Liver (tissue), 9 donors: Measurements from ENCODE around the gene SEPTIN2. TPM values are rescaled to one million over a fixed set of nuclear protein-coding genes. Genes with fewer than 3 reads are reported as not detected.

Source experiments
- DNase-seq: peaks from one replicate; pipeline ENCODE4 v3.0.0-alpha.2; 2017; ENCODE audit warnings: low spot score
- H3K27ac ChIP-seq, 2 donors: one replicate each; pipeline ENCODE4 v1.7.0; 2013; ENCODE audit warnings: inconsistent platforms in 2 of 2, low read length in 2 of 2, control low read depth in 1 of 2, low read depth in 1 of 2, mild to moderate bottlenecking in 1 of 2
- H3K27me3 ChIP-seq, 4 donors: one replicate each; pipeline versions ENCODE4 v1.6.1 to v1.7.0; 2013; ENCODE audit warnings: low read length in 3 of 4, inconsistent platforms in 1 of 4, mild to moderate bottlenecking in 1 of 4, moderate library complexity in 1 of 4; ENCODE audit not compliant: control insufficient read depth in 4 of 4, insufficient read depth in 4 of 4
- H3K36me3 ChIP-seq, 4 donors: one replicate each; pipeline versions ENCODE4 v1.6.1 to v1.7.0; 2013; ENCODE audit warnings: low read length in 3 of 4, mild to moderate bottlenecking in 3 of 4, low read depth in 1 of 4, moderate library complexity in 1 of 4; ENCODE audit not compliant: control insufficient read depth in 4 of 4, insufficient read depth in 3 of 4
- H3K4me1 ChIP-seq, 4 donors: one replicate each; pipeline versions ENCODE4 v1.6.1 to v1.7.0; 2013; ENCODE audit warnings: low read length in 3 of 4, mild to moderate bottlenecking in 3 of 4, moderate library complexity in 1 of 4; ENCODE audit not compliant: control insufficient read depth in 4 of 4, insufficient read depth in 4 of 4
- H3K4me3 ChIP-seq, 3 donors: one replicate each; pipeline versions ENCODE4 v1.6.1 to v1.7.0; 2013; ENCODE audit warnings: low read length in 3 of 3, control low read depth in 1 of 3, low read depth in 1 of 3, mild to moderate bottlenecking in 1 of 3
- H3K9ac ChIP-seq, 2 donors: one replicate each; pipeline ENCODE4 v1.7.0; 2013; ENCODE audit warnings: low read length in 2 of 2, mild to moderate bottlenecking in 2 of 2, moderate library complexity in 2 of 2, control low read depth in 1 of 2, low read depth in 1 of 2
- H3K9me3 ChIP-seq, 4 donors: one replicate each; pipeline versions ENCODE4 v1.6.1 to v1.7.0; 2013; ENCODE audit warnings: low read length in 3 of 4; ENCODE audit not compliant: control insufficient read depth in 4 of 4
- ATF3 ChIP-seq: IDR thresholded peaks from 2 replicates; pipeline ENCODE4 v1.6.1; 2016; ENCODE audit warnings: antibody characterized with exemption
- CTCF ChIP-seq: fragments of 150-350 bp; IDR thresholded peaks from 2 replicates; pipeline ENCODE4 v1.5.1; 2017; ENCODE audit warnings: improper control_type of control experiment, low read depth, low read length; ENCODE audit not compliant: missing input control
- EGR1 ChIP-seq, 2 donors: IDR thresholded peaks; 2 replicates each; pipeline ENCODE4 v1.6.1; 2016 to 2018; ENCODE audit warnings: antibody characterized with exemption in 2 of 2, low read depth in 2 of 2
- FOXA1 ChIP-seq: IDR thresholded peaks from 2 replicates; pipeline ENCODE4 v1.6.1; 2016; ENCODE audit warnings: antibody characterized with exemption
- FOXA2 ChIP-seq: IDR thresholded peaks from 2 replicates; pipeline ENCODE4 v1.6.1; 2016; ENCODE audit warnings: antibody characterized with exemption
- GABPA ChIP-seq, 2 donors: IDR thresholded peaks in 1 of 2; conservative IDR thresholded peaks in 1 of 2; 2 replicates each; pipeline ENCODE4 v1.6.1; 2016; ENCODE audit warnings: antibody characterized with exemption in 2 of 2, mild to moderate bottlenecking in 1 of 2, moderate library complexity in 1 of 2
- HNF4A ChIP-seq, 2 donors: conservative IDR thresholded peaks; 2 replicates each; pipeline ENCODE4 v1.6.1; 2016; ENCODE audit warnings: antibody characterized with exemption in 2 of 2, mild to moderate bottlenecking in 2 of 2
- HNF4G ChIP-seq: IDR thresholded peaks from 2 replicates; pipeline ENCODE4 v1.6.1; 2016; ENCODE audit warnings: antibody characterized with exemption
- JUND ChIP-seq, 2 donors: IDR thresholded peaks; 2 replicates each; pipeline ENCODE4 v1.6.1; 2016; ENCODE audit warnings: antibody characterized with exemption in 2 of 2
- MAX ChIP-seq: IDR thresholded peaks from 2 replicates; pipeline ENCODE4 v1.6.1; 2016; ENCODE audit warnings: antibody characterized with exemption
- NR2F2 ChIP-seq: IDR thresholded peaks from 2 replicates; pipeline ENCODE4 v1.6.1; 2016; ENCODE audit warnings: antibody characterized with exemption
- RAD21 ChIP-seq, 2 donors: IDR thresholded peaks; 2 replicates each; pipeline ENCODE4 v1.6.1; 2016; ENCODE audit warnings: antibody characterized with exemption in 2 of 2, mild to moderate bottlenecking in 2 of 2
- REST ChIP-seq: IDR thresholded peaks from 2 replicates; pipeline ENCODE4 v1.6.1; 2016; ENCODE audit warnings: antibody characterized with exemption, mild to moderate bottlenecking
- RXRA ChIP-seq, 2 donors: IDR thresholded peaks; 2 replicates each; pipeline ENCODE4 v1.6.1; 2017 to 2018; ENCODE audit warnings: antibody characterized with exemption in 2 of 2, mild to moderate bottlenecking in 1 of 2
- SP1 ChIP-seq: IDR thresholded peaks from 2 replicates; pipeline ENCODE4 v1.6.1; 2018; ENCODE audit warnings: antibody characterized with exemption, mild to moderate bottlenecking
- TAF1 ChIP-seq: conservative IDR thresholded peaks from 2 replicates; pipeline ENCODE4 v1.6.1; 2016; ENCODE audit warnings: antibody characterized with exemption, mild to moderate bottlenecking
- YY1 ChIP-seq: IDR thresholded peaks from 2 replicates; pipeline ENCODE4 v1.6.1; 2016; ENCODE audit warnings: antibody characterized with exemption, mild to moderate bottlenecking
- ZBTB33 ChIP-seq: IDR thresholded peaks from 2 replicates; pipeline ENCODE4 v1.6.1; 2016; ENCODE audit warnings: antibody characterized with exemption
- WGBS: extraction: QIAGEN DNeasy Blood & Tissue Kit; methylation state at CpG from one replicate; pipeline ENCODE4 v1.1.7; 2013; 5-methylcytosine and 5-hydroxymethylcytosine counted together
- polyA plus RNA-seq, 2 donors: library from polyadenylated mRNA; stranded (reverse) in 1 of 2; unstranded in 1 of 2; fragments of 200-250 nt in 1 of 2; fragments of >200 nt in 1 of 2; fragmentation: Nextera tagmentation in 1 of 2; extraction: Ambion mirVana in 1 of 2; gene quantifications; one replicate each; pipeline versions ENCODE4 v1.2.1 to v1.2.3, GENCODE V29; 2013 to 2015
- total RNA-seq, 2 donors: library from RNA; depleted of rRNA; stranded (reverse); fragments of >200 nt; gene quantifications; one replicate each; pipeline ENCODE4 v1.2.3, GENCODE V29; 2014
- donor health status: healthy.
- donor health status: healthy.
- donor health status: healthy.
- donor health status: healthy.
- donor health status: healthy.

SEPTIN2 gene
- total and polyA plus RNA-seq, 4 donors = 63.7 to 147 (median 96.9) TPM

- no peak for TF ChIP-seq ATF3
- no peak for TF ChIP-seq FOXA1
- no peak for TF ChIP-seq NR2F2
- no peak for TF ChIP-seq EGR1 (IDR thresholded peaks at IDR 0.05; ENCODE audit: low read depth in 2 of 2)
- TF ChIP-seq HNF4G = no peak
- TF ChIP-seq JUND (IDR thresholded peaks at IDR 0.05) = no peak
Measured at GRCh38 chr2:241376808-241377207, 61.1 kb downstream of the SEPTIN2 start (continued).

GRCh38 chr2:241378816-241379215, 63.1 kb downstream of the SEPTIN2 start:
- peaks cover 5 to 28% (median 17%) of the 10 kb centered on the region in 4 donors for H3K4me1 ChIP-seq
- H3K36me3 ChIP-seq = peaks cover 0 to 11% (median 7%) of the 10 kb centered on the region in 4 donors
- H3K27me3 ChIP-seq = no peaks in the 10 kb centered on the region

GRCh38 chr2:241379481-241380480, 64.1 kb downstream of the SEPTIN2 start:
- H3K9me3 ChIP-seq = no peaks in the 10 kb centered on the region
- WGBS = 92% methylated on average over 9 of the region's 9 CpGs
- H3K36me3 ChIP-seq = peaks cover 0 to 11% (median 6%) of the 10 kb centered on the region in 4 donors
- no peaks in the 10 kb centered on the region for H3K27me3 ChIP-seq
- H3K27ac ChIP-seq = no peak overlapping the region
- H3K9ac ChIP-seq = no peak overlapping the region
- no peak for DNase-seq
- peaks cover 3 to 24% (median 11%) of the 10 kb centered on the region in 4 donors for H3K4me1 ChIP-seq
- no peak overlapping the region for H3K4me3 ChIP-seq
- no peak for TF ChIP-seq RAD21 (IDR thresholded peaks at IDR 0.05)
- no peak for TF ChIP-seq ZBTB33
- TF ChIP-seq HNF4G = no peak
- TF ChIP-seq HNF4A (conservative IDR thresholded peaks at IDR 0.05) = no peak
- no peak for TF ChIP-seq MAX
- TF ChIP-seq NR2F2 = no peak
- no peak for TF ChIP-seq FOXA2
- TF ChIP-seq YY1 = no peak
- no peak for TF ChIP-seq RXRA (IDR thresholded peaks at IDR 0.05)
- no peak for TF ChIP-seq CTCF
- TF ChIP-seq TAF1 = no peak
- TF ChIP-seq FOXA1 = no peak
- no peak for TF ChIP-seq JUND (IDR thresholded peaks at IDR 0.05)
- no peak for TF ChIP-seq EGR1 (IDR thresholded peaks at IDR 0.05; ENCODE audit: low read depth in 2 of 2)
- TF ChIP-seq REST = no peak
- no peak for TF ChIP-seq GABPA (IDR thresholded peaks at IDR 0.05 in 1 of 2, conservative IDR thresholded peaks at IDR 0.05 in 1 of 2)
- TF ChIP-seq SP1 = no peak
- no peak for TF ChIP-seq ATF3

More at GRCh38 chr2:241378816-241379215, 63.1 kb downstream of the SEPTIN2 start:
- no peak overlapping the region for H3K4me3 ChIP-seq
- H3K9ac ChIP-seq = no peak overlapping the region
- no peak overlapping the region for H3K27ac ChIP-seq
- TF ChIP-seq FOXA1 (no peak), HNF4G (no peak), YY1 (no peak), RAD21 (IDR thresholded peaks at IDR 0.05) (no peak), GABPA (IDR thresholded peaks at IDR 0.05 in 1 of 2, conservative IDR thresholded peaks at IDR 0.05 in 1 of 2) (no peak)
- no peak for DNase-seq
- 70% methylated on average over 2 of the region's 2 CpGs for WGBS
- H3K9me3 ChIP-seq = no peaks in the 10 kb centered on the region
